SH-SY5Y (cell line): Measurements from ENCODE around the gene MEIS3.

ENCODE experiments used
- GATA2 ChIP-seq: IDR thresholded peaks from 2 replicates; pipeline ENCODE4 v1.6.1; 2011; ENCODE audit warnings: mild to moderate bottlenecking, low read depth, low read length
- GATA3 ChIP-seq: IDR thresholded peaks from 2 replicates; pipeline ENCODE4 v1.6.1; 2011; ENCODE audit warnings: low read depth, mild to moderate bottlenecking, low read length, moderate library complexity

- TF ChIP-seq GATA3 (no peak), GATA2 (no peak)
These were observed 26.2 kb upstream of the MEIS3 start for GRCh38 chr19:47445527-47445926.
